ENCODE data around the gene GRM6. TPM values are rescaled to one million over a fixed set of nuclear protein-coding genes. Genes with fewer than 3 reads are reported as not detected.

Gene GRM6
- total RNA-seq, 1 donor from 2014 or later: not detected

GRCh38 chr5:178993236-178993765, 1.8 kb downstream of the GRM6 start:
- no peak for DNase-seq (ENCODE audit: low spot score in 2 of 2, unreplicated experiment in 2 of 2)

GRCh38 chr5:178992291-178992895, 2.7 kb downstream of the GRM6 start:
- H3K27ac Mint-ChIP-seq: no peak overlapping the region
- peaks cover 52% of the 10 kb centered on the region for H3K27me3 Mint-ChIP-seq (ENCODE audit: low read depth)
- no peak for TF ChIP-seq CTCF (IDR thresholded peaks at IDR 0.05; ENCODE audit: unreplicated experiment)
- peaks cover 4% of the 10 kb centered on the region for H3K36me3 Mint-ChIP-seq
- DNase-seq (ENCODE audit: low spot score in 2 of 2, unreplicated experiment in 2 of 2): no peak
- H3K4me1 Mint-ChIP-seq: no peaks in the 10 kb centered on the region
- H3K4me3 Mint-ChIP-seq: no peak overlapping the region
- peaks cover 21% of the 10 kb centered on the region for H3K9me3 Mint-ChIP-seq

More at GRCh38 chr5:178993236-178993765, 1.8 kb downstream of the GRM6 start:
- Mint-ChIP-seq H3K27me3 (ENCODE audit: low read depth) (peaks cover 59% of the 10 kb centered on the region), H3K4me1 (no peaks in the 10 kb centered on the region), H3K9me3 (peaks cover 16% of the 10 kb centered on the region), H3K27ac (no peak overlapping the region), H3K36me3 (peaks cover 2% of the 10 kb centered on the region), H3K4me3 (no peak overlapping the region)
- TF ChIP-seq CTCF (IDR thresholded peaks at IDR 0.05; ENCODE audit: unreplicated experiment): no peak

GRCh38 chr5:178991190-178992145, 3.7 kb downstream of the GRM6 start:
- H3K36me3 Mint-ChIP-seq: peaks cover 4% of the 10 kb centered on the region
- TF ChIP-seq CTCF (IDR thresholded peaks at IDR 0.05; ENCODE audit: unreplicated experiment): no peak
- H3K27me3 Mint-ChIP-seq (ENCODE audit: low read depth): peaks cover 43% of the 10 kb centered on the region
- H3K9me3 Mint-ChIP-seq: peaks cover 26% of the 10 kb centered on the region
- H3K4me3 Mint-ChIP-seq: no peak overlapping the region
- H3K27ac Mint-ChIP-seq: no peak overlapping the region
- H3K4me1 Mint-ChIP-seq: no peaks in the 10 kb centered on the region
- no peak for DNase-seq (ENCODE audit: low spot score in 2 of 2, unreplicated experiment in 2 of 2)

- DNase-seq (ENCODE audit: low spot score in 2 of 2, unreplicated experiment in 2 of 2): no peak
- no peak for TF ChIP-seq CTCF (IDR thresholded peaks at IDR 0.05; ENCODE audit: unreplicated experiment)
- Mint-ChIP-seq H3K27me3 (ENCODE audit: low read depth) (peaks cover 33% of the 10 kb centered on the region), H3K4me3 (no peak overlapping the region), H3K27ac (no peak overlapping the region), H3K36me3 (peaks cover 4% of the 10 kb centered on the region), H3K9me3 (peaks cover 26% of the 10 kb centered on the region), H3K4me1 (no peaks in the 10 kb centered on the region)
Measured at GRCh38 chr5:178990491-178990890, 4.6 kb downstream of the GRM6 start.

- Mint-ChIP-seq H3K9me3 (peaks cover 26% of the 10 kb centered on the region), H3K4me1 (no peaks in the 10 kb centered on the region), H3K36me3 (peaks cover 4% of the 10 kb centered on the region), H3K27ac (no peak overlapping the region), H3K4me3 (no peak overlapping the region), H3K27me3 (ENCODE audit: low read depth) (peaks cover 27% of the 10 kb centered on the region)
- no peak for TF ChIP-seq CTCF (IDR thresholded peaks at IDR 0.05; ENCODE audit: unreplicated experiment)
- DNase-seq (ENCODE audit: low spot score in 2 of 2, unreplicated experiment in 2 of 2): no peak
Measured at GRCh38 chr5:178989311-178989710, 5.8 kb downstream of the GRM6 start.
